K562 (cell line): ENCODE measurements around the gene PATE2. TPM values are rescaled to one million over a fixed set of nuclear protein-coding genes. Genes with fewer than 3 reads are reported as not detected.

Experiments used
- ATAC-seq: fragments of 200-7000 bp; cut with Tn5 transposase; 3 replicates; pipeline ENCODE4 v1.9.1; 2020; ENCODE audit warnings: moderate library complexity
- BruUV-seq: library from RNA; stranded (reverse); fragments of 400-500 nt; replicated peaks from 2 replicates; lab custom pipeline; 2021; lab: Mats Ljungman, UMichigan
- CTCF ChIA-PET: fragments of 300-600 bp; formaldehyde crosslinking; extraction: SDS; loops from one replicate; lab custom pipeline; 2021; ENCODE audit warnings: low intra/inter-chr PET ratio; lab: Yijun Ruan, JAX
- POLR2A ChIA-PET: fragments of 300-600, 350-650 bp; sonication (Branson Sonifier 250); formaldehyde crosslinking; extraction: SDS; loops from one replicate; lab custom pipeline; 2021; ENCODE audit warnings: antibody characterized with exemption, inconsistent platforms; lab: Yijun Ruan, JAX
- DNase-seq, 4 experiments: peaks; one replicate each; pipeline versions ENCODE4 v3.0.0 to v3.0.0-alpha.2; 2011 to 2018; ENCODE audit warnings: low spot score in 3 of 4, mixed read lengths in 3 of 4; ENCODE audit errors: extremely low read depth in 1 of 4
- FAIRE-seq: peaks from 2 replicates; lab custom pipeline; 2011; peaks lifted over from hg19 to GRCh38; lab: Jason Lieb, UNC
- H2AFZ ChIP-seq: 2 replicates; pipeline ENCODE4 v1.6.0; 2011; ENCODE audit warnings: low read depth, low read length, control low read depth, inconsistent platforms
- H3K27ac ChIP-seq: fragments of 200-600 bp; 3 replicates; pipeline ENCODE4 v1.8.0; 2011; ENCODE audit warnings: low read depth, mild to moderate bottlenecking, control low read depth, inconsistent platforms, low read length, moderate library complexity, mixed read lengths; ENCODE audit errors: extremely low read depth
- H3K27me3 ChIP-seq, 2 experiments: fragments of 300-600 bp in 1 of 2; 2 replicates in 1 of 2; 3 replicates in 1 of 2; pipeline versions ENCODE4 v1.6.0 to v1.8.0; 2011; ENCODE audit warnings: inconsistent platforms in 2 of 2, low read length in 2 of 2, mild to moderate bottlenecking in 1 of 2, mixed read lengths in 1 of 2, moderate library complexity in 1 of 2; ENCODE audit not compliant: control insufficient read depth in 2 of 2, insufficient read depth in 2 of 2
- H3K36me3 ChIP-seq: fragments of 300-600 bp; 3 replicates; pipeline ENCODE4 v1.8.0; 2011; ENCODE audit warnings: mild to moderate bottlenecking, low read length, inconsistent platforms; ENCODE audit not compliant: control insufficient read depth, insufficient read depth
- H3K4me1 ChIP-seq, 2 experiments: fragments of 200-600 bp in 1 of 2; replicated peaks in 1 of 2; 2 replicates in 1 of 2; 3 replicates in 1 of 2; pipeline versions ENCODE4 v1.5.1 to v1.8.0; 2011; ENCODE audit warnings: inconsistent platforms in 2 of 2, low read length in 2 of 2, mild to moderate bottlenecking in 1 of 2, mixed read lengths in 1 of 2, moderate library complexity in 1 of 2; ENCODE audit not compliant: control insufficient read depth in 2 of 2, insufficient read depth in 2 of 2
- H3K4me2 ChIP-seq: 2 replicates; pipeline ENCODE4 v1.6.1; 2011; ENCODE audit warnings: low read length, control low read depth, inconsistent platforms, mixed read lengths; ENCODE audit not compliant: insufficient read depth
- H3K4me3 ChIP-seq: fragments of 200-600 bp; sonication (generic), shearing (Covaris generic); 2 replicates; pipeline ENCODE4 v1.5.1; 2016; ENCODE audit warnings: control low read depth, inconsistent platforms
- H3K79me2 ChIP-seq: fragments of 200-600 bp; 3 replicates; pipeline ENCODE4 v1.8.0; 2011; ENCODE audit warnings: low read length, inconsistent platforms; ENCODE audit not compliant: control insufficient read depth, insufficient read depth
- H3K9ac ChIP-seq, 2 experiments: 2 replicates each; pipeline versions ENCODE4 v1.6.0 to v1.6.1; 2011; ENCODE audit warnings: low read depth in 2 of 2, low read length in 2 of 2, control low read depth in 1 of 2, inconsistent platforms in 1 of 2, mild to moderate bottlenecking in 1 of 2, mixed read lengths in 1 of 2; ENCODE audit not compliant: insufficient read depth in 1 of 2
- H3K9me1 ChIP-seq: one replicate; pipeline ENCODE4 v1.6.0; 2011; ENCODE audit warnings: inconsistent platforms, mild to moderate bottlenecking, low read length, moderate library complexity; ENCODE audit not compliant: control insufficient read depth, insufficient read depth
- H3K9me3 ChIP-seq: replicated peaks from 2 replicates; pipeline ENCODE4 v1.5.1; 2011; ENCODE audit warnings: low read depth, low read length, inconsistent platforms; ENCODE audit not compliant: control insufficient read depth, insufficient read depth
- H4K20me1 ChIP-seq: replicated peaks from 2 replicates; pipeline ENCODE4 v1.6.1; 2011; ENCODE audit warnings: low read length, inconsistent platforms, mixed read lengths; ENCODE audit not compliant: control insufficient read depth, insufficient read depth
- ARNT ChIP-seq, 2 experiments: fragments of 450-650 bp; IDR thresholded peaks; 2 replicates each; pipeline ENCODE4 v1.6.1; 2016; ENCODE audit warnings: mild to moderate bottlenecking in 1 of 2
- BDP1 ChIP-seq: IDR thresholded peaks from 3 replicates; pipeline ENCODE4 v1.6.1; 2011; ENCODE audit not compliant: insufficient read length, insufficient read depth
- CSDE1 ChIP-seq, 2 experiments: fragments of 450-650 bp; IDR thresholded peaks; 2 replicates each; pipeline ENCODE4 v1.6.1; 2016; ENCODE audit warnings: mild to moderate bottlenecking in 1 of 2
- DACH1 ChIP-seq: fragments of 450-650 bp; IDR thresholded peaks from 2 replicates; pipeline ENCODE4 v1.6.1; 2018; ENCODE audit not compliant: partially characterized antibody
- GATA2 ChIP-seq: sonication (generic); formaldehyde crosslinking; IDR thresholded peaks from 2 replicates; pipeline ENCODE4 v1.4.0; 2020; ENCODE audit warnings: mild to moderate bottlenecking, missing genetic modification reagents
- HES1 ChIP-seq: fragments of 450-650 bp; IDR thresholded peaks from 2 replicates; pipeline ENCODE4 v1.6.1; 2016; ENCODE audit warnings: low read depth, mild to moderate bottlenecking, moderate library complexity
- HMGXB4 ChIP-seq: sonication (generic); formaldehyde crosslinking; IDR thresholded peaks from 2 replicates; pipeline ENCODE4 v1.8.1; 2023; ENCODE audit warnings: mild to moderate bottlenecking, missing genetic modification reagents
- KAT7 ChIP-seq: sonication (generic); formaldehyde crosslinking; IDR thresholded peaks from 2 replicates; pipeline ENCODE4 v1.8.0; 2022; ENCODE audit warnings: missing genetic modification reagents, mild to moderate bottlenecking, borderline replicate concordance
- NR2C1 ChIP-seq, 2 experiments: fragments of 450-650 bp; IDR thresholded peaks; 2 replicates each; pipeline ENCODE4 v1.6.1; 2017; ENCODE audit warnings: mild to moderate bottlenecking in 2 of 2, antibody characterized with exemption in 1 of 2, inconsistent platforms in 1 of 2, missing compliant biosample characterization in 1 of 2, missing genetic modification characterization in 1 of 2
- SNRNP70 ChIP-seq: fragments of 200-400 bp; formaldehyde crosslinking; optimal IDR thresholded peaks from 2 replicates; pipeline ENCODE3; 2017; ENCODE audit warnings: low read depth, low read length
- STAT5A ChIP-seq: IDR thresholded peaks from 2 replicates; pipeline ENCODE4 v1.6.1; 2012; ENCODE audit warnings: low read length, inconsistent platforms, borderline replicate concordance
- TBP ChIP-seq: optimal IDR thresholded peaks from 2 replicates; pipeline ENCODE3; 2011; ENCODE audit warnings: low read depth, low read length, improper control_type of control experiment
- THRA ChIP-seq: fragments of 450-650 bp; IDR thresholded peaks from 2 replicates; pipeline ENCODE4 v1.6.1; 2017; ENCODE audit warnings: mild to moderate bottlenecking, moderate library complexity
- ZFP36 ChIP-seq: fragments of 150-350 bp; IDR thresholded peaks from 2 replicates; pipeline ENCODE4 v1.6.1; 2018; ENCODE audit warnings: low read length, low read depth; ENCODE audit not compliant: partially characterized antibody
- ZFPM2 ChIP-seq: fragments of 250-450 bp; sonication (Bioruptor Pico); IDR thresholded peaks from 2 replicates; pipeline ENCODE4 v1.5.1; 2022; ENCODE audit warnings: mild to moderate bottlenecking
- ZNF184 ChIP-seq: sonication (generic); formaldehyde crosslinking; IDR thresholded peaks from 2 replicates; pipeline ENCODE4 v1.5.0; 2020; ENCODE audit warnings: missing genetic modification reagents
- ZNF212 ChIP-seq: fragments of 450-650 bp; formaldehyde crosslinking; IDR thresholded peaks from 2 replicates; pipeline ENCODE4 v1.4.0; 2020; ENCODE audit warnings: mild to moderate bottlenecking
- ZNF639 ChIP-seq, 2 experiments: fragments of 200-800 bp in 1 of 2; sonication (Bioruptor generic) in 1 of 2; sonication (generic) in 1 of 2; formaldehyde crosslinking in 1 of 2; IDR thresholded peaks in 1 of 2; conservative IDR thresholded peaks in 1 of 2; 2 replicates each; pipeline versions ENCODE4 v1.5.0 to v1.6.1; 2016 to 2020; ENCODE audit warnings: missing compliant biosample characterization in 1 of 2, missing genetic modification characterization in 1 of 2, missing genetic modification reagents in 1 of 2
- WGBS: fragments of 100-300 bp; shearing (Covaris generic); methylation state at CpG from one replicate; pipeline ENCODE4 v1.1.6; 2016; ENCODE audit warnings: low coverage, mixed read lengths; ENCODE audit not compliant: insufficient coverage; ENCODE audit errors: missing lambda C conversion rate; 5-methylcytosine and 5-hydroxymethylcytosine counted together
- in situ Hi-C: fragments of 300-500 bp; cut with MboI; formaldehyde crosslinking; loops from 4 replicates; pipeline ENCODE4 v1.15.0; 2018; ENCODE audit warnings: inconsistent platforms, mixed read lengths
- intact Hi-C: fragments of 100-400 bp; cut with micrococcal nuclease; formaldehyde crosslinking; loops from 2 replicates; pipeline ENCODE4 v1.14.2; 2022
- polyA plus RNA-seq, 8 experiments: library from polyadenylated mRNA; depleted of rRNA in 4 of 8; stranded (reverse) in 5 of 8; unstranded in 3 of 8; fragments of >200 nt; fragmentation: Nextera tagmentation in 2 of 8; fragmentation: Illumina TruSeq in 1 of 8; extraction: Ambion mirVana in 2 of 8; extraction: Trizol in 1 of 8; gene quantifications; 2 replicates each; pipeline versions ENCODE4 v1.2.1 to v1.2.3, GENCODE V29; 2011 to 2014; ENCODE audit warnings: inconsistent platforms in 1 of 8, missing spikeins in 1 of 8
- total RNA-seq, 7 experiments: library from RNA; depleted of rRNA in 6 of 7; stranded (reverse); fragments of >200 nt in 6 of 7; fragmentation: Illumina TruSeq in 2 of 7; extraction: Trizol in 2 of 7; gene quantifications; 2 replicates each; pipeline versions ENCODE4 v1.2.1 to v1.2.3, GENCODE V29; 2011 to 2021; ENCODE audit warnings: low replicate concordance in 1 of 7

Gene PATE2
- total and polyA plus RNA-seq, 9 of the 15 experiments (the other 6 are each of a cell fraction or from before 2014, with no cell fraction given) = not detected

- DNase-seq (no peak), FAIRE-seq (no peak), ATAC-seq (no peak)
- Histone ChIP-seq H3K9ac (no peak overlapping the region), H3K4me1 (no peaks in the 10 kb centered on the region), H2AFZ (no peak overlapping the region), H4K20me1 (no peaks in the 10 kb centered on the region), H3K9me3 (no peaks in the 10 kb centered on the region), H3K27me3 (no peaks in the 10 kb centered on the region; a peak in 1 of 5 replicates), H3K4me3 (no peak overlapping the region), H3K9me1 (no peaks in the 10 kb centered on the region), H3K27ac (no peak overlapping the region), H3K4me2 (no peak overlapping the region), H3K79me2 (no peaks in the 10 kb centered on the region), H3K36me3 (no peaks in the 10 kb centered on the region)
- WGBS = 0% methylated on average over 5 of the region's 5 CpGs
- ChIA-PET POLR2A (no interaction called here), CTCF (no interaction called here)
- intact Hi-C loops (no loop called here), in situ Hi-C loops (no loop called here)
- no TSS peak for BruUV-seq
- TF ChIP-seq TBP = no peak
- TF ChIP-seq ZFPM2 = no peak
- TF ChIP-seq THRA = no peak
- TF ChIP-seq ZNF184 = no peak
- TF ChIP-seq CSDE1 (IDR thresholded peaks at IDR 0.05) = no peak
- TF ChIP-seq DACH1 = no peak
- no peak for TF ChIP-seq HES1
- TF ChIP-seq ARNT (IDR thresholded peaks at IDR 0.05) = no peak
- TF ChIP-seq STAT5A = no peak
- no peak for TF ChIP-seq NR2C1 (IDR thresholded peaks at IDR 0.05)
- TF ChIP-seq NR2C1 (tag; IDR thresholded peaks at IDR 0.05) = no peak
- no peak for TF ChIP-seq BDP1
- TF ChIP-seq SNRNP70 = no peak
- TF ChIP-seq KAT7 (CRISPR knock-in tag) = no peak
- TF ChIP-seq ZNF212 (CRISPR knock-in tag) = no peak
- TF ChIP-seq ZNF639 (CRISPR knock-in tag; conservative IDR thresholded peaks at IDR 0.05 in 1 of 2, IDR thresholded peaks at IDR 0.05 in 1 of 2) = no peak
- TF ChIP-seq HMGXB4 (CRISPR knock-in tag) = no peak
- TF ChIP-seq ZFP36 = no peak
- TF ChIP-seq GATA2 (CRISPR knock-in tag) = no peak
Observed at GRCh38 chr11:125777309-125777708, 1.3 kb downstream of the PATE2 start.
